Measurements from ENCODE around the gene FBXO24.

The FBXO24 gene

DNA sequence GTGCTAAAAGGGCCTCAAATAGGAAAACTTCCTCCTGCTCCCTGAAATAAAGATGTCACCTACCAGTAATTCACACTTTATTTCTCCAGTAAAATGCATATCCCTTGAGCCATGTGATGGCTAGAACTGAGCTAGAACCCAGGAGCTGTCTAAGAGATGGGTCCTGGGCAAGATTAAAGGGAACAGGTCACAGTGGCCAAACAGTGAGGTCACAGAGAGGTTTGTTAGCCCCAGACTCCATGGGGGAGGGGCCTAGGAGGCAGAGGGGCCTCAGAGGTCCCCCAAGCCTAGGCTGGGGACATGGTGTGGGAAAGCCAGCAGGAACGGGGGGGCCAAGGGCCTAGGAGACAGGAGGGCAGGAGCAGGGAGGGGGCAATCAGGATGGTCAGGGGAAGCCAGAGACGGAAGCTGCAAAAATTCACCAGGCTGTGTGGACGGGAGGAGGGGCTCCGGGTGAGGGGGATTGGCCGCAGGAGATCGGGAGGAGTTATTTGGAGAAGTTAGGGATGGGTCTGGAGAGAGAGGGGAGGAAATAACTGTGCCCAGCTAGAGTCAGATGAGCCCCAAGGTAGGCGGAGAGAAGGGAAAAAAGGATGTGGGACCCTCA, 3.3 kb downstream of the FBXO24 start:
- DNase-seq (ENCODE audit: low read depth, low spot score), result no peak

DNA sequence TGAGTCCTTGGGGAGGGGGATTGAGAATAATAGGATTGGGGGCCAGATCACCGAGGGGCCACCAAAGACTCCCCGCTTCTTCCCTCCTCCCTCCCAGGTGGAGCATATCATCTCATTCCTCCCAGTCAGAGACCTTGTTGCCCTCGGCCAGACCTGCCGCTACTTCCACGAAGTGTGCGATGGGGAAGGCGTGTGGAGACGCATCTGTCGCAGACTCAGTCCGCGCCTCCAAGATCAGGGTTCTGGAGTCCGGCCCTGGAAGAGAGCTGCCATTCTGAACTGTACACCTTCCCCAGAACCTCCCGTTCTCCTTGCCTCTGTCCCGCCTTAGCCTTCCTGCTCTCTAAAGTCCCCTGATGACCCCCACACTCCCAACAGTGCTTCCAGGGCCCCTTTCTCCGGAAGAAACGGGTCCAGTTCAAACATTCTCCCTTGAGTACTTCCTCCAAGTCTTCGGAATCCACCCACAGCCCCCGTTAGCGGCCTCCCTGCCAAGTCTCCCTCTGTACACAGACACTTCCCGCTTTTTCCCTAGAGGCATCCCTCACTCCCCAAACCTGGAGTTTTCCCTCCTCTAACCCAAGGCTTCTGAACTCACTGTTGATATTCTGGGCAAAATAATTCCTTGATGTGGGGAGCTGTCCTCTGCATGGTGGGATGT, 4.1 kb downstream of the FBXO24 start:
- DNase-seq (ENCODE audit: low read depth, low spot score), result no peak

DNA sequence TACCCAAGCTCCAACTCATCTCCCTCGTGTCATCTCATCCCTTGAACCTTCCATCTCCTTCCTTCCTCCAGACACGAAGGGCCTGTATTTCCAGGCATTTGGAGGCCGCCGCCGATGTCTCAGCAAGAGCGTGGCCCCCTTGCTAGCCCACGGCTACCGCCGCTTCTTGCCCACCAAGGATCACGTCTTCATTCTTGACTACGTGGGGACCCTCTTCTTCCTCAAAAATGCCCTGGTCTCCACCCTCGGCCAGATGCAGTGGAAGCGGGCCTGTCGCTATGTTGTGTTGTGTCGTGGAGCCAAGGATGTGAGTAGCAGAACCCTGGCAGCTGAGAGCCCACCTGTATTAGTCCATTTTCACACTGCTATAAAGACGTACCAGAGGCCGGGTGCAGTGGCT, 5.5 kb downstream of the FBXO24 start:
- DNase-seq (ENCODE audit: low read depth, low spot score), result no peak

DNA sequence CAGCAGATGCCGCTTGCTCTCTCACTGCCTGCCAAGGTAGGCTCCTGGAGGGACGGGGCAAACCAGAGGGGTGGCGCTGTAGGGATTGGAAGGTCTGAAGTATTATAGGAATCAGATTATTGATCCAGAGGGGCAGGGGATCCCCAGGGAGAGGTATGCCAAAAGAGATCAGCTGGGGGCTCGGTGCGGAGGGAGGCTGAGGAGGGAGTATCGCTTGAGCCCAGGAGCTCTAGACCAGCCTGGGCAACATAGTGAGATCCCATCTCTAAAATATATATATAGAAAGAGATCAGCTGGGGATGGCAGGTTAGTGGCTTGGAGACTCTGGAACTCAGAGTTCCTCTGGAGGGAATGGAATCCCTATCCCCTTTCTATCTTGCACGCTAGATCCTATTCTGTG, 9.1 kb downstream of the FBXO24 start:
- no peak for DNase-seq (ENCODE audit: low read depth, low spot score)

DNA sequence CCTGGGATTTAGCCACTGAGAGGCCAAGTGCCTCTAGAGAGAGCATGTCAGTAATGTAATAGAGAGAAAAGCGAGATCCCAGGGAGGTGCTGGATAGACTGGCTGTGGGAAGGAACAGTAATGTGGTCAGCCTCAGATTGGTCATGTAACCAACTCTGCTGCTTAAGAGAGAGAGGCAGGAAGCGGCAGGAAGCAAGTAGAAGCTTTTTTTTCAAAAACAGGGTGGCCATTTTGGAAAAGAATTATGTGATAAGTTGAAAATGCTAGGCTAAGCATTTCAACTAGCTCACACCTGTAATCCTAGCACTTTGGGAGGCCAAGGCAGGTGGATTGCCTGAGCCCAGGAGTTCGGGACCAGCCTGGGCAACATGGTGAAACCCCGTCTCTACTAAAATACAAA, 12.3 kb downstream of the FBXO24 start:
- DNase-seq (ENCODE audit: low read depth, low spot score), result no peak

DNA sequence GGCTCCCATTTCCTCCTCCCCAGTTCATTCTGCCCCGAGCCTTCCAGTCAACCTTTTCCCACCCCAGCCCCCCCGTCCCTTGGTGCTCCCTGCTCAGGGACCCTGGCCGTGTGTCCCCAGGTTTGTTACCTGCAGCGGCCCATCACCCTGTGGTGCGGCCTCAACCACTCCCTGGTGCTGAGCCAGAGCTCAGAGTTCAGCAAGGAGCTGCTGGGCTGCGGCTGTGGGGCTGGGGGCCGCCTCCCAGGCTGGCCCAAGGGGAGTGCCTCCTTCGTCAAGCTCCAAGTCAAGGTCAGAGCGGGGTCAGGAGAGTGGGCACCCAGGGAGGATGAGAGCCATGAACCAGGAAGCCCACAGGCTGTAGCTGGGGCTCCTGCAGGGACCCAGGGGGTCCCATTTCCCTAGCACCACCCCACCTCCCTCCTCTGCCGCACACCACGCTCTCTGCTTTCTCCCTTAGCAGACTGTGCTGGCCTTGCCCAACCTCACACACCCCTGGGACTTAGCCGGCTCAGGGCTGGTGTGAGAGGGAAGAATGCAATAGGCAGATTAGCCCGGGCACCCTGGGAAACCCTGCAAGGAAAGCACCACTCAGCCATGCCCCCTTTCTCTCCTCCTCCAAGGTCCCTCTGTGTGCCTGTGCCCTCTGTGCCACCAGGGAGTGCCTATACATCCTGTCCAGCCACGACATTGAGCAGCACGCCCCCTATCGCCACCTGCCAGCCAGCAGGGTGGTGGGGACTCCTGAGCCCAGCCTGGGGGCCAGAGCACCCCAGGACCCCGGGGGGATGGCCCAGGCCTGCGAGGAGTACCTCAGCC, 14.0 kb downstream of the FBXO24 start:
- no peak for DNase-seq (ENCODE audit: low read depth, low spot score)

DNA sequence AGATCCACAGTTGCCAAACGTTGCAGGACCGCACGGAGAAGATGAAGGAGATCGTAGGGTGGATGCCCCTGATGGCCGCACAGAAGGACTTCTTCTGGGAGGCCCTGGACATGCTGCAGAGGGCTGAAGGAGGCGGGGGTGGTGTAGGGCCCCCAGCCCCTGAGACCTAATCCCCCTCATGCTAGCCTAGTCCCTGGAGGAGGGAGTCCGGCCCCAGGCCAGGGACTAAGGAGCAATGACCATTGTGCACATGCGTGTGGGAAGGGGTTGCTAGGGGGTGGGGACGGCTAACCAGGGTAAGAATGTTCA, 14.6 kb downstream of the FBXO24 start:
- DNase-seq (ENCODE audit: low read depth, low spot score), result no peak

DNA sequence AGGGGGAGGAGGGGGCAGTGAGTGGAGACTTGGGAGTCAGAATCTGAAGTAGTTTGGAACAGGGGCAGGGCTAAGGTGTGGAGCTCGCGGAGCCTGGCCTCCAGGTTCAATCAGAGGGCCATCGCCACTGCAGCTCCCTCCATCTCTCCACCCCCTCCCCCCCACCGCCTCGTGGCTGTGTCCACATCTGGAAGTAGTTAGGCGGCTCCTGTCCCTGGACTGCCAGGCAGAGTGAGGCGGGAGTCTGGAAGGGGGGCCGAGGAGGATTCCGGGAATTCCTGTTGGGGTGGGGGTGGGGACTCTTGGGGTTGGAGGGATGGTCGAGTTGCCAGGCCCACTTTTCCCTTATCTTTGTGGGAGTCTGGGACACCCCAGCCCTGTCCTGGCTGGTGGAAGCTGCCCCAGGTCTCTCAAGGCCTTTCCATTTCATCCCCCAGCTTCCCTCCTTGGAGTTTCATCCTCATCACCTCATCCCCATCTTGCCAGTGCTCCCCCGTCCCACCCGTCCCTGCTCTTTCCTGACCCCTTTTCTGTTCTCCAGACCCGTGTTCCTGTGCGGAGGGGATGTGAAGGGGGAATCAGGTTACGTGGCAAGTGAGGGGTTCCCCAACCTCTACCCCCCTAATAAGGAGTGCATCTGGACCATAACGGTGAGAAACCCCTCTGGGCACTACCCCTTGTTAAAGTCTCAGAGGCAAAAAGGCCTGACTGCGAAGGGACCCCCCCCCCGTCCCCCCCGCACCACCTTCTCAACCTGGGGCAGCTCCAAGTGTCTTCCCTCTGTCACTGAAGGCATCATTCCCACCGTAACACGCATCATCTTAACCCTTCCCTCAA, 17.0 kb downstream of the FBXO24 start:
- DNase-seq (ENCODE audit: low read depth, low spot score), result no peak

DNA sequence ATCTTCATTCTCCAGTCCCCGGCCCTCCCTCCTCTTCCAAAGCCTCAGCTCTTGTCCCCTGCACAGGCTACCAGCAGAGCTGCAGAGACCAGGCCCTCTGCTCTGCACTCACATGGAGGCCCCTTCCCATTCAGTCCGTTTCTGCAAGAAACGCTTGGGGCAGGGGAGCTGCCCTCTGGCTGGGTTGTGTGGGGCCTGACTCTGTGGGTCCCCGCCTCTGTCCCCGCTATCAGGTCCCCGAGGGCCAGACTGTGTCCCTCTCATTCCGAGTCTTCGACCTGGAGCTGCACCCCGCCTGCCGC, 17.5 kb downstream of the FBXO24 start:
- DNase-seq (ENCODE audit: low read depth, low spot score), result no peak

DNA sequence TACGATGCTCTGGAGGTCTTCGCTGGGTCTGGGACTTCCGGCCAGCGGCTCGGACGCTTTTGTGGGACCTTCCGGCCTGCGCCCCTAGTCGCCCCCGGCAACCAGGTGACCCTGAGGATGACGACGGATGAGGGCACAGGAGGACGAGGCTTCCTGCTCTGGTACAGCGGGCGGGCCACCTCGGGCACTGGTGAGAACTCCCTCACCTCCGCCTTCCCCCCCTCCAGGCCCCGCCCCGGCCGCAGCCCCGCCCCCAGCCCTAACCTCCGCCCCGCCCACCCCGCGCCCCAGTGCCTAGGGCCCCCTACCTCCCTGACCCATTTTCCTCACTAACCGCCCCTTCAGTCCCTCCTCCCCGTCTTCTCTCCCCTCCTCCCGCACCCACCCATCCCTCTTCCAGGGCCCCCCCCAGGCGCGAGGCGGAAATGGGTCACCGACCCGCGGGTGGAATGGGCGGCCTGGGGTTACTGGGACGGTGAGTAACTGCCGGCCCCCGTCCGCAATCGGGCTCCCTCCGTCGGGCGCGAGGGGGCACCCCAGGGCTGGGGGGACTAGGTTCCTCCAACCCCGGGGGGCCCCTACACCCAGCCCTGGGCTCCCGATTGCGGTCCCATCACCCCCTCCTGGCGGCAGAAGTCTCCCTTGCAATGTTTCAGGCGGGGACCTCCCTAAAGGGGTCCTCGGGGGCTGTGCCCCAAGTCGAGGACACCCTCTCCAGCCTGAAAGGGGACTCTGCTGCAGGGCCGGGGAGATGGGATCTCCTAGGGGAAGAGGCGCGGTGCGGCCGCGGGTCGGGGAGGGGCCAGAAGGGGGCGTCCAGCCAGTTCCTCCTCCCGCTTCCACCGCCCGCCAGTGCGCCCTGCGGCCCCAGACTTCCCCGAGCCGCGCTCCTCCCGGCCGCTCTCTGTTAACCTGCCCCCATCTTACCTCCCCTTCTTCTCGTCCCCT, 18.2 kb downstream of the FBXO24 start:
- no peak for DNase-seq (ENCODE audit: low read depth, low spot score)

DNA sequence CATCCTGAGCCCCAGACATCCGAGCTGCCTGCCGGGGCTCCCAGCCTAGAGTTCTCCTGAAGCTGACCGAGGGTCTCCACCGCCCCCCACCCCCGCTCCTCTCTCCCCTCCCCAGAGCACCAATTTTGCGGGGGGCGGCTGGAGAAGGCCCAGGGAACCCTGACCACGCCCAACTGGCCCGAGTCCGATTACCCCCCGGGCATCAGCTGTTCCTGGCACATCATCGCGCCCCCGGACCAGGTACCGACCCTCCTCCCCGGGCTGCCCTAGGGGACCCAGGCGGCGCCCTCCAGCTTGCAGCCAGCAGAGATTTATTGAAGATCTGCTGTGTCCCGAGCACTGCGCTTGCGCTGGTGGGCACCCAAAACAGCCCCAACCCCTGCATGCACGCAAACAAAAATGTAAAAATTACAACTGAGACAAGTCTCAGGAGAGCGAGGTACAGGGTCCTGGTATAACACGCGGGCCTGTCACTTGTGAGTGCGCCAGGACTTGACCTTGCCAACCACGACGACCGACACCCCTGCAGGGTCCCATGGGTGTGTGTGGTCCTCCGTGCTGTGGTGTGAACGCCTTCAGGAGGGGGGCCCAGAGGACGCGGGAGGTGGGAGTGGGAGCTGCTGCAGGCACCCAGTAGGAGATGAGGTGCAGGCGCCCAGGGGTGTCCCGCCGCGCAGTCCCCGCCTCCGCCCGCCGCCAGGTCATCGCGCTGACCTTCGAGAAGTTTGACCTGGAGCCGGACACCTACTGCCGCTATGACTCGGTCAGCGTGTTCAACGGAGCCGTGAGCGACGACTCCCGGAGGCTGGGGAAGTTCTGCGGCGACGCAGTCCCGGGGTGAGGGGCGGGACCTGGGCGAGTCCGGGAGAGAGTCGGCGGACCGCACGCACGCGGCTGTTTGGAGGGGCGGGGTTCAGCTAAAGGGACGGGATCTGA, 19.1 kb downstream of the FBXO24 start:
- no peak for DNase-seq (ENCODE audit: low read depth, low spot score)

DNA sequence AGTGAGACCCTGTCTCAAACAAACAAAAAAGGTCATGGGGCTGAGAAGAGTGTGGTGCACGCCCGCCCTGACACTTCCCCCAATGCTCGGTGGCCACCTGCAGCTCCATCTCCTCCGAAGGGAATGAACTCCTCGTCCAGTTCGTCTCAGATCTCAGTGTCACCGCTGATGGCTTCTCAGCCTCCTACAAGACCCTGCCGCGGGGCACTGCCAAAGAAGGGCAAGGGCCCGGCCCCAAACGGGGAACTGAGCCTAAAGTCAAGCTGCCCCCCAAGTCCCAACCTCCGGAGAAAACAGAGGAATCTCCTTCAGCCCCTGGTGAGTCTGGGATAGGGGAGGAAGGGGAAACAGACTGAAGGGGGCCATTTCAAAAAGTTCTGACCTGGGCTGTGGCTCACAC, 20.2 kb downstream of the FBXO24 start:
- no peak for DNase-seq (ENCODE audit: low read depth, low spot score)

DNA sequence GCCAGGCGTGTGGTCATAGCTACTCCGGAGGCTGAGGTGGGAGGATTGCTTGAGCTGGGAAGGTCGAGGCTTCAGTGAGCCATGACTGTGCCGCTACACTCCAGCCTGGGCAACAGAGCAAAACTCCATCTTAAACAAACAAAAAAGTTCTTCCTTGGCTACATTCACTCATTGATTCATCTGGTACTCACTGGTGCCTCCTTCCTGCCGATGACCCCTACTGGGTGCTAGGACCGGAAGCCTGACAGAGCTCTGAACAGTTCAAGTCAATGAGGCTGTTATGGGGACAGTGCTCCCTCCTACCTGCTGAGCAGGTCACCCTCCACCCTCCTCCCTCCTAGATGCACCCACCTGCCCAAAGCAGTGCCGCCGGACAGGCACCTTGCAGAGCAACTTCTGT, 21.0 kb downstream of the FBXO24 start:
- DNase-seq (ENCODE audit: low read depth, low spot score), result no peak

DNA sequence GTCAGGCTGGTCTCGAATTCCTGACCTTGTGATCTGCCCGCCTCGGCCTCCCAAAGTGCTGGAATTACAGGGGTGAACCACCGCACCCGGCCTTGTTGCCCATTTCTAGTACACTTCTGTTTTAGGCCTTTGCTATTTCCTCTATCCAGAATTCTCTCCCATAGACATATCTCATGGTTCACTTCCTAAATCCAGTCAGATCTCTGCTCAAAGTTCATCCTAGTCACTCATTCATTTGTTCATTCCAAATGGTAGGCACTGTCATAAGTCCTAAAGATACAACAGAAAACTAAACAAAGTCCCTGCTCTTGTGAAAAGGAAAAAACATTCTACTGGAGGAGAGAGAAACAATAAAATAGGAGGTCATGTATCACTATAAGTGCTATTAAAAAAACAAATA, 23.8 kb downstream of the FBXO24 start:
- no peak for DNase-seq (ENCODE audit: low read depth, low spot score)

DNA sequence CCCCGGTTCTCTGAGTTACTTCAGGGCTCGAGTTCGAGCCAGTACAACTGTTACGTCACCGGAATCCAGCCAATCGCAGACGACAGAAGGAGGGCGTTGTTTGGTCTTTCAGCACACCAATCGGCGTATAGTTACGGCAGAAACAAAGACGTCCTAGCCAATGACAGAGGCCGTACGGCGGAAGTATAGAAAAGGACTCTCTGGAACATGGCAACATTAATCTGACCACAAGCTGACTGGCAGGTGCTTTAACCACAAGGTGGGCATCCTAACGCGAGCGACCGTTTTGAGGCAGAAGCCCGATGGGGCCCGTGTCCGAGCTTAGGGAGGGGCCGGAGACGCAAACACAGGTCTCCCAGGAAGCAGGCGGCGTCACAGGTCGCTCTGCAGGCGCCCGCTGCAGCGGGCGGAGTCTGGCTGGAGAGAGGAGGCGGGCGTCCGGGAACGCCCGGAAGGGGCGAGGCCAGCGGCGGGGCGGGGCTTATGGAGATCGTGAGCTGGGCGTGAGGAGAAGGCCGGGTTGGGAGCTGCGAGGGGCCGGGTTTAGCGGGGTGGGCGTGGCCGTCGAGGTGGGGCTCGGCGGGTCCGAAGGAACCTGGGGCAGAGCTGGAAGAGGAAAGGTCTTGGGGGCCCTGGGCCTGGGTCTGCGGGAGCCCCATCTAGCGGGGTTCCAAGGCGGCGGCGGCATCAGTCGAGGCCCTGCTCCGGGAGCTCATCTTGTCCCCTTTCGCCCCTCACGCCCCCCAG, 26.0 kb downstream of the FBXO24 start, which contains the start of gene MOSPD3:
Gene MOSPD3 (plus strand): TSS at position 558 of the 747 bp plus-strand sequence. CDS start 252 bp downstream, outside the sequence.
- DNase-seq (ENCODE audit: low read depth, low spot score), result peak; percentile 99

DNA sequence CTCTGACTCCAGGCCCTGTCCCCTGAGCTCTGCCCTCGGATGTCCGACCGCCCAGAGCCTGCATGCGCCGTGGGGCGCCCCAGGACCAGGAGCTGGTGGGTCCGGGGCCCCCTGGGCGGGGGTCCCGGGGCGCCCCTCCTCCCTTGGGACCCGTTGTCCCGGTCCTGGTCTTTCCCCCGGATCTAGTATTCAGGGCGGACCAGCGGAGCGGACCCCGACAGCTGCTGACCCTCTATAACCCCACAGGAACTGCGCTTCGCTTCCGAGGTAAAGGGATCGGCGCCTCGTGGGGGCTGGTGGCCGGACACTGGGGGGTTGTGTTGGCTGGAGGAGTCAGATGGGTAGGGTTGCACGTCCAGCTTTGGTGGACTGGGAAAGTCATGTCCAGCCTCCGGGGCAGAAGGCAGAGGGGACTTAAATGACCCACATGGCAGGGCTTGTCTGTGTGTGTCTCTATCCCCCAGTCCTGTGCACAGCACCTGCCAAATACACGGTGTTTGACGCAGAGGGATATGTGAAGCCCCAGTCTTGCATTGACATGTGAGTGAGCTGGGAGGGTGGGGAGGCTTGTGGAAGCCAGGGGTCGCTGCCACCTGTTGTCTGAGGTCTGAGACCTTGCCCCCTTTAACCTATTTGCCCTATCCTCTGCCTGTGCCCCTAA, 26.7 kb downstream of the FBXO24 start:
- no peak for DNase-seq (ENCODE audit: low read depth, low spot score)

DNA sequence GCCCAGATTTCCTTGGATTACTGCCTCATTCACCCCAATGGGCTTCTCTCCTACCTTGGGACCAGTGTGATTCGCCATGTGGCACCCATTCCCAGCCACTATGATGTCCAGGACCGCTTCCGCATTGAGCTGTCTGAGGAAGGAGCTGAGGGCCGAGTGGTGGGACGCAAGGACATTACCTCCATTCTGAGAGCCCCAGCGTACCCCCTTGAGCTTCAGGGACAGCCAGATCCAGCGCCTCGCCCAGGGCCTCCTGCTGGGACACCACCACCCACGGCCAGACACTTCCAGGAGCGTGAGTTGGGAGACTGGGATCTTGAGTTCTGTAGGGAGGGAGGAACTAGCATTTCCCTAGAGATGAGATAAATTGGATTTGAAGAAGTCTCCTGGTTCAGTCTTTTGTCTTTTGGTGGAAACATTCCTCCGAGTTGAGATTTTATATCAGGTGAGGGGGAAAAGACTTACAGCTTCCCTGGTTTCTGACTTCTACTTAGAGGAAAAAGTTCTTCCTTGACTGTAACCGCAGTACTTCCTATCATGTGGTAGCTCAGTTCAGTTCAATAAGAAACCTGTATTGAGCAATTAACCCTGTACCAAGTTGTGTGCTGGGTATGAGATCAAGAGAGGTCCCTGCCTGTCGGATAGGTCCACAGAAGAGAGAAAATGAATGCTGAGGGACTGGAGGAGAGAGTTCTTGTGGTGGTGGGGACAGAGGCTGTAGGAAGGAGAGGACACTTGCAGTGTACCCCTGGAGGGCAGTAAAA, 27.5 kb downstream of the FBXO24 start:
- no peak for DNase-seq (ENCODE audit: low read depth, low spot score)

DNA sequence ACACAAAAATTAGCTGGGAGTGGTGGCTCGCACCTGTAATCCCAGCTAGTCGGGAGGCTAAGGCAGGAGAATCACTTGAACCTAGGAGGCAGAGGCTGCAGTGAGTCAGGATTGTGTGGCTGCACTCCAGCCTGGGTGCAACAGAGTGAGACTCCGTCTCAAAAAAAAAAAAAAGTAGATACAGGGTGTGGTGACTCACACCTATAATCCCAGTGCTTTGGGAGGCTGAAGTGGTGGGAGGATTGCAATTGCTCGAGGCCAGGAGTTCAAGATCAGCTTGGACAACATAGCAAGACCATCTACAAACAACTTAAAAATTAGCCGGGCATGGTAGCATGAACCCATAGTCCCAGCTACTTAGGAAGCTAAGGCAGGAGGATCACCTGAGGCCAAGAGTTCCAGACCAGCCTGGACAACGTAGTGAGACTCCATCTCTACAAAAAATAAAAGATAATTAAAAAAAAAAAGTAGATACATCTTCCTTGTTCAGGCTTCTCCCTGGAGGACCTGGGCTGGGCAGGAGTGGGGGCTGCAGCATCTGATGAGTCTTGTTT, 28.3 kb downstream of the FBXO24 start:
- no peak for DNase-seq (ENCODE audit: low read depth, low spot score)
